ENCODE measurements around the gene HBQ1.
"Not testable (repeated sequence)": the region's sequence is repeated elsewhere in the genome, so short reads cannot be mapped to it uniquely, and the experiment has no call there.

The HBQ1 gene

DNA sequence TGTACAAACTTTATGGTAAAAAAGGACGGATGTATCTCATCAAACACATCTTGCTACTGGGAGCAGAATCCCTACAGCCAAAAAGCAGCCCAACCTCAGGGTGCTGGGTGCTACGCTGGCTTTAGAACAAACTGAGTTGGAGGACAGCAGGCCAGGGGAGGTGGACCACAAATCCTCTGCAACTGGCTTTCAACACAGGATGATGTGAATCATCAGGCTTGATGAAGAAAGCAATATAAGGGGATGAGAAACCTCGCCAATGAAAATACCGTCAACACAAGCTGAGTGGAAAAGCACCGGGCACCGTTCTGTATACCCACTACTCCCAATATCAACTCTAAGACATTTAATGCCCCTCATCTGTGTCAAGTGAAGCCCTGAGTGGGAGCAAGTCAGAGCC is 14.3 kb downstream of the HBQ1 start:
- H3K36me3 ChIP-seq (ENCODE audit: control insufficient read depth in 1 of 2, insufficient read depth in 2 of 2, low read depth in 1 of 2, low read length in 2 of 2) = peaks cover 92 to 94% of the 10 kb centered on the region in 2 experiments
- H3K4me1 ChIP-seq (ENCODE audit: control insufficient read depth, insufficient read depth, low read depth, low read length) = no peaks in the 10 kb centered on the region

DNA sequence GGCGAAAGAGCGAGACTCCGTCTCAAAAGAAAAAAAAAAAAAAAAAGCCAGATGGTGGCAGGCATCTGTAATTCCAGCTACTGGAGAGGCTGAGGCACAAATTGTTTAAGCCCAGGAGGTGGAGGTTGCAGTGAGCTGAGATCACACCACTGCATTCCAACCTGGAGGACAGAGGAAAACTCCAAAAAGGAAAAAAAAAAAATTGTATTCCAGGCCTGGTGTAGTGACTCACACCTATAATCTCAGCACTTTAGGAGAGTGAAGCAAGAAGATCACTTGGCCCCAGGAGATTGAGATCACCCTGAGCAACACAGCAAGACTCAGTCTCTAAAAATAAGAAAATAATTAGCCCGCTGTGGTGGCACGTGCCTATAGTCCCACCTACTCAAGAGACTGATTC is 20.1 kb downstream of the HBQ1 start:
- Histone ChIP-seq H2BK120ac (ENCODE audit: low read depth, low read length) (no peak overlapping the region), H3K4me1 (ENCODE audit: control insufficient read depth, insufficient read depth, low read depth, low read length) (peaks cover 9% of the 10 kb centered on the region), H3K23ac (ENCODE audit: low read length in 2 of 2) (no peak overlapping the region), H3K4me2 (ENCODE audit: low read length, poor library complexity, severe bottlenecking) (no peak overlapping the region), H3K27me3 (ENCODE audit: control insufficient read depth in 1 of 2, insufficient read depth in 1 of 2, low read length in 2 of 2) (no peaks in the 10 kb centered on the region), H3K4ac (ENCODE audit: low read depth in 1 of 2, low read length in 2 of 2) (no peak overlapping the region), H3K9me3 (ENCODE audit: control insufficient read depth, low read length) (no peaks in the 10 kb centered on the region), H4K8ac (ENCODE audit: low read length) (no peak overlapping the region), H3K18ac (ENCODE audit: low read depth in 1 of 2, low read length in 2 of 2) (no peak overlapping the region), H2BK12ac (ENCODE audit: low read length in 2 of 2) (no peak overlapping the region), H3K27ac (ENCODE audit: low read length, poor library complexity, severe bottlenecking) (peak overlapping the region; percentile 89), H3K14ac (ENCODE audit: low read length in 2 of 2) (no peak overlapping the region), H2AK5ac (ENCODE audit: low read length, severe bottlenecking) (no peak overlapping the region), H3K36me3 (ENCODE audit: control insufficient read depth in 1 of 2, insufficient read depth in 2 of 2, low read depth in 1 of 2, low read length in 2 of 2) (peaks cover 71 to 79% of the 10 kb centered on the region in 2 experiments), H3K79me1 (replicated peaks; ENCODE audit: low read length, poor library complexity, severe bottlenecking) (peaks cover 23% of the 10 kb centered on the region), H2AFZ (ENCODE audit: low read depth, low read length) (no peak overlapping the region), H3K9ac (ENCODE audit: low read length) (peak overlapping the region; percentile 51), H3K4me3 (ENCODE audit: insufficient read depth in 1 of 2, low read depth in 1 of 2, low read length in 2 of 2) (no peak overlapping the region), H2BK15ac (ENCODE audit: low read depth, poor library complexity, severe bottlenecking) (no peak overlapping the region), H2BK5ac (ENCODE audit: low read depth, low read length, poor library complexity, severe bottlenecking) (no peak overlapping the region), H4K91ac (ENCODE audit: low read length) (no peak overlapping the region)
- DNase-seq = peak; percentile 75
- 90% methylated on average over 5 of the region's 5 CpGs for WGBS

More for the DNA sequence above, 14.3 kb downstream of the HBQ1 start:
- no peak for DNase-seq
- H3K4ac ChIP-seq (ENCODE audit: low read depth in 1 of 2, low read length in 2 of 2) = no peak overlapping the region
- no peak overlapping the region for H2BK15ac ChIP-seq (ENCODE audit: low read depth, poor library complexity, severe bottlenecking)
- H2BK5ac ChIP-seq (ENCODE audit: low read depth, low read length, poor library complexity, severe bottlenecking) = no peak overlapping the region
- no peak overlapping the region for H3K9ac ChIP-seq (ENCODE audit: low read length)
- H3K27me3 ChIP-seq (ENCODE audit: control insufficient read depth in 1 of 2, insufficient read depth in 1 of 2, low read length in 2 of 2) = no peaks in the 10 kb centered on the region
- H3K4me3 ChIP-seq (ENCODE audit: insufficient read depth in 1 of 2, low read depth in 1 of 2, low read length in 2 of 2) = no peak overlapping the region
- no peak overlapping the region for H2AK5ac ChIP-seq (ENCODE audit: low read length, severe bottlenecking)
- 98% methylated on average over 5 of the region's 6 CpGs for WGBS
- H3K9me3 ChIP-seq (ENCODE audit: control insufficient read depth, low read length) = no peaks in the 10 kb centered on the region
- H3K4me2 ChIP-seq (ENCODE audit: low read length, poor library complexity, severe bottlenecking) = no peak overlapping the region
- no peak overlapping the region for H2AFZ ChIP-seq (ENCODE audit: low read depth, low read length)
- H3K23ac ChIP-seq (ENCODE audit: low read length in 2 of 2) = no peak overlapping the region
- no peak overlapping the region for H3K27ac ChIP-seq (ENCODE audit: low read length, poor library complexity, severe bottlenecking)
- H2BK120ac ChIP-seq (ENCODE audit: low read depth, low read length) = no peak overlapping the region
- peaks cover 43% of the 10 kb centered on the region for H3K79me1 ChIP-seq (replicated peaks; ENCODE audit: low read length, poor library complexity, severe bottlenecking)
- H2BK12ac ChIP-seq (ENCODE audit: low read length in 2 of 2) = peak overlapping the region in 1 of 2 experiments; percentile 9
- H4K8ac ChIP-seq (ENCODE audit: low read length) = no peak overlapping the region
- H3K18ac ChIP-seq (ENCODE audit: low read depth in 1 of 2, low read length in 2 of 2) = no peak overlapping the region
- no peak overlapping the region for H4K91ac ChIP-seq (ENCODE audit: low read length)
- H3K14ac ChIP-seq (ENCODE audit: low read length in 2 of 2) = no peak overlapping the region

DNA sequence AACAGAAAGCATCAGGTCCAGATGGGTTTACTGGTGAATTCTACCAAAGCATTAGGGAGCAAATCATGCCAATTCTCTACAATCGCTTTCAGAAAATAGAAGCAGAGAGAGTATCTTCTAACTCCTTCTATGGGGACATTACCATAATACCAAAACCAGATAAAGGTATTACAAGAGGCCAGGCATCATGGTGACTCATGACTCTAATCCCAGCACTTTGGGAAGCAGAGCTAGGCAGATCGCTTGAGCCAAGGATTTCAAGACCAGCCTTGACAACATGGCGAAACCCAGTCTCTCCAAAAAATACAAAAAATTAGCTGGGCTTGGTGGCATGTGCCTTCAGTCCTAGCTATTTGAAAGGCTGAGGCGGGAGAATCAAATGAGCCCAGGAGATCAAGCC is 23.0 kb downstream of the HBQ1 start:
- Histone ChIP-seq H3K4me2 (ENCODE audit: low read length, poor library complexity, severe bottlenecking) (no peak overlapping the region), H3K4ac (ENCODE audit: low read depth in 1 of 2, low read length in 2 of 2) (no peak overlapping the region), H3K4me1 (ENCODE audit: control insufficient read depth, insufficient read depth, low read depth, low read length) (peaks cover 9% of the 10 kb centered on the region), H3K14ac (ENCODE audit: low read length in 2 of 2) (no peak overlapping the region), H3K18ac (ENCODE audit: low read depth in 1 of 2, low read length in 2 of 2) (no peak overlapping the region), H3K9ac (ENCODE audit: low read length) (no peak overlapping the region), H3K27me3 (ENCODE audit: control insufficient read depth in 1 of 2, insufficient read depth in 1 of 2, low read length in 2 of 2) (no peaks in the 10 kb centered on the region), H4K91ac (ENCODE audit: low read length) (no peak overlapping the region), H3K4me3 (ENCODE audit: insufficient read depth in 1 of 2, low read depth in 1 of 2, low read length in 2 of 2) (no peak overlapping the region), H2BK15ac (ENCODE audit: low read depth, poor library complexity, severe bottlenecking) (no peak overlapping the region), H3K23ac (ENCODE audit: low read length in 2 of 2) (no peak overlapping the region), H3K36me3 (ENCODE audit: control insufficient read depth in 1 of 2, insufficient read depth in 2 of 2, low read depth in 1 of 2, low read length in 2 of 2) (peaks cover 66 to 77% of the 10 kb centered on the region in 2 experiments), H2AK5ac (ENCODE audit: low read length, severe bottlenecking) (no peak overlapping the region), H3K79me1 (replicated peaks; ENCODE audit: low read length, poor library complexity, severe bottlenecking) (peaks cover 22% of the 10 kb centered on the region), H2BK5ac (ENCODE audit: low read depth, low read length, poor library complexity, severe bottlenecking) (no peak overlapping the region), H3K9me3 (ENCODE audit: control insufficient read depth, low read length) (no peaks in the 10 kb centered on the region), H3K27ac (ENCODE audit: low read length, poor library complexity, severe bottlenecking) (no peak overlapping the region), H4K8ac (ENCODE audit: low read length) (no peak overlapping the region), H2BK12ac (ENCODE audit: low read length in 2 of 2) (no peak overlapping the region), H2BK120ac (ENCODE audit: low read depth, low read length) (no peak overlapping the region), H2AFZ (ENCODE audit: low read depth, low read length) (no peak overlapping the region)
- over 99% methylated on average over 4 of the region's 4 CpGs for WGBS
- no peak for DNase-seq

DNA sequence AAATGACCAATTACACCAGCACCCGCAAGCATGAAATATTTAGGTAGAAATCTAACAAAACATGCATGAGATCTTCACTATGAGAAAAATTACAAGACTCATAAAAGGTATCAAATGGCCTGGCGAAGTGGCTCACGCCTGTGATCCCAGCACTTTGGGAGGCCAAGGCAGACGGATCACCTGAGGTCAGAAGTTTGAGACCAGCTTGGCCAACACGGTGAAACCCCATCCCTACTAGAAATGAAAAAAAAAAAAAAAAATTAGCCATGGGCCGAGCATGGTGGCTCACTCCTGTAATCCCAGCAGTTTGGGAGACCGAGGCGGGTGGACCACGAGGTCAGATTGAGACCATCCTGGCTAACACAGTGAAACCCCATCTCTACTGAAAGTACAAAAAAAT is 23.8 kb downstream of the HBQ1 start:
- DNase-seq; H3K9me3 ChIP-seq (ENCODE audit: control insufficient read depth, low read length); H2BK5ac ChIP-seq (ENCODE audit: low read depth, low read length, poor library complexity, severe bottlenecking); H3K4me2 ChIP-seq (ENCODE audit: low read length, poor library complexity, severe bottlenecking); H3K4me3 ChIP-seq (ENCODE audit: insufficient read depth in 1 of 2, low read depth in 1 of 2, low read length in 2 of 2); H3K14ac ChIP-seq (ENCODE audit: low read length in 2 of 2); H3K27me3 ChIP-seq (ENCODE audit: control insufficient read depth in 1 of 2, insufficient read depth in 1 of 2, low read length in 2 of 2); H3K4me1 ChIP-seq (ENCODE audit: control insufficient read depth, insufficient read depth, low read depth, low read length); H3K4ac ChIP-seq (ENCODE audit: low read depth in 1 of 2, low read length in 2 of 2); H3K27ac ChIP-seq (ENCODE audit: low read length, poor library complexity, severe bottlenecking); H2BK15ac ChIP-seq (ENCODE audit: low read depth, poor library complexity, severe bottlenecking); H3K23ac ChIP-seq (ENCODE audit: low read length in 2 of 2); H2BK120ac ChIP-seq (ENCODE audit: low read depth, low read length); H2AK5ac ChIP-seq (ENCODE audit: low read length, severe bottlenecking); H4K91ac ChIP-seq (ENCODE audit: low read length); H3K18ac ChIP-seq (ENCODE audit: low read depth in 1 of 2, low read length in 2 of 2); H4K8ac ChIP-seq (ENCODE audit: low read length); H2BK12ac ChIP-seq (ENCODE audit: low read length in 2 of 2); H3K9ac ChIP-seq (ENCODE audit: low read length); H2AFZ ChIP-seq (ENCODE audit: low read depth, low read length): not testable (repeated sequence)
- peaks cover 62 to 75% of the 10 kb centered on the region in 2 experiments for H3K36me3 ChIP-seq (ENCODE audit: control insufficient read depth in 1 of 2, insufficient read depth in 2 of 2, low read depth in 1 of 2, low read length in 2 of 2)
- peaks cover 19% of the 10 kb centered on the region for H3K79me1 ChIP-seq (replicated peaks; ENCODE audit: low read length, poor library complexity, severe bottlenecking)
- WGBS = 96% methylated on average over 9 of the region's 9 CpGs
